Activated CD4-positive, alpha-beta T cell treated with anti-CD3 and anti-CD28 coated beads, Interleukin-2, amount 10 ng/mL, durations not matched to agents 24 days and 14 days (primary cell): Measurements from ENCODE around the gene MRPL20. TPM values are rescaled to one million over a fixed set of nuclear protein-coding genes. Genes with fewer than 3 reads are reported as not detected.
"Not testable (repeated sequence)": the region's sequence is repeated elsewhere in the genome, so short reads cannot be mapped to it uniquely, and the experiment has no call there.

Source experiments
- DNase-seq: peaks from one replicate; pipeline ENCODE4 v3.0.0; 2022
- H3K27ac Mint-ChIP-seq: one replicate; pipeline ENCODE4 v1.8.0; 2022; ENCODE audit warnings: mild to moderate bottlenecking, mixed read lengths
- H3K27me3 Mint-ChIP-seq: one replicate; pipeline ENCODE4 v1.8.0; 2022; ENCODE audit warnings: mixed read lengths
- H3K36me3 Mint-ChIP-seq: one replicate; pipeline ENCODE4 v1.8.0; 2022; ENCODE audit warnings: low read depth, mild to moderate bottlenecking, mixed read lengths
- H3K4me1 Mint-ChIP-seq: one replicate; pipeline ENCODE4 v1.8.0; 2021; ENCODE audit warnings: mixed read lengths
- H3K4me3 Mint-ChIP-seq: one replicate; pipeline ENCODE4 v1.8.0; 2022; ENCODE audit warnings: mild to moderate bottlenecking, moderate library complexity, mixed read lengths
- H3K9me3 Mint-ChIP-seq: one replicate; pipeline ENCODE4 v1.8.0; 2021; ENCODE audit warnings: mixed read lengths
- intact Hi-C: fragments of 100-400 bp; cut with micrococcal nuclease; formaldehyde crosslinking; loops from one replicate; pipeline ENCODE4 v1.15.1; 2023
- total RNA-seq: library from RNA; stranded (reverse); gene quantifications from 2 replicates; pipeline ENCODE4 v1.2.3, GENCODE V29; 2022

The MRPL20 gene
- 187 and 194 TPM in 2 replicates for total RNA-seq

DNA sequence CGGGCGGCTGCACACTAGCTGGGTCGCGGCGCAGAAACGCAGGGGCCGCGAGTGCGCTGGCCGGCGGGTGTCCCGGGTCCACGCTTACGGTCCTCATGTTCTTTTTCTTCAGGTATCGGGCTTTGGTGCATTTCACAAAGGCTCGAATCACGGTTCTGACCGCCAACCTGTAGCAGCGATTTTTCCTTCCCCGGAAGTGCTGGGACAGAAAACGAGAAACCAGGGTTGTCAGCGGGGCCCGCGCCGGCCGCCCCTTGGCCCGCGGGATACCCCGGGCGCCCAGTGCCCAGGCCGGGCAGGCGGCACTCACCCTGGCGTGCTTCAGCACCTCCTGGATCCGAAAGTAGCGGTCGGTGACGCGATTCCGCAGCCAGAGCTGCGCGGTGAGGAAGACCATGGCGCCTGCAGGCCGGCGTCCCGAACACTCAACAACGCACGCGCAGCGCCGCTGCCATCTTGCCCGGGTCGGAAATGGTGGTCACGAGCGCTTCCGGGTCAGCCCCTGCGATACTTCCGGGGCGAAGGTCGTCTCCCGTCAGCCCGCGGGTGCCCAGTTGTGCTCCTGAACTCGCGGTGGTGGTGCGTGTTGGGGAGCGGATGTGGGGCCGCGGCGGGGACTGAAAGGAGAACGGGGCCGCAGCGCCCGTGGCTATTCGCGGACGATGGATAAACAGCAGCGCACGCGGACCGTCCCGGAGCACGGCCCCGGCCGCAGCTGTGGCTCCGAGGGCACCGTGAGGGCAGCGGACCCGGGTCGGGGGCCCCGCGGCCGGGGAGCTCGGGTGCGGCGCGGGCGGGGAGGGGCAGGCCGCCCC lies at the start of gene MRPL20:
MRPL20 (minus strand) TSS at position 473 of the 815 bp plus-strand sequence; CDS start at position 397, 76 bp downstream.
- Mint-ChIP-seq H3K4me1 (peaks cover 26% of the 10 kb centered on the region), H3K36me3 (peaks cover 57% of the 10 kb centered on the region), H3K27ac (peak within 1 kb of the TSS; percentile 95), H3K9me3 (no peaks in the 10 kb centered on the region), H3K4me3 (peak within 1 kb of the TSS; percentile 96), H3K27me3 (no peaks in the 10 kb centered on the region)
- intact Hi-C loops = loop anchor here (1.0 to 5.0 kb wide), 5 partner anchors 8 to 105 kb away; partner anchors contain the start of genes ATAD3A, ATAD3B, AURKAIP1 and CCNL2
- peak; percentile 99 for DNase-seq

DNA sequence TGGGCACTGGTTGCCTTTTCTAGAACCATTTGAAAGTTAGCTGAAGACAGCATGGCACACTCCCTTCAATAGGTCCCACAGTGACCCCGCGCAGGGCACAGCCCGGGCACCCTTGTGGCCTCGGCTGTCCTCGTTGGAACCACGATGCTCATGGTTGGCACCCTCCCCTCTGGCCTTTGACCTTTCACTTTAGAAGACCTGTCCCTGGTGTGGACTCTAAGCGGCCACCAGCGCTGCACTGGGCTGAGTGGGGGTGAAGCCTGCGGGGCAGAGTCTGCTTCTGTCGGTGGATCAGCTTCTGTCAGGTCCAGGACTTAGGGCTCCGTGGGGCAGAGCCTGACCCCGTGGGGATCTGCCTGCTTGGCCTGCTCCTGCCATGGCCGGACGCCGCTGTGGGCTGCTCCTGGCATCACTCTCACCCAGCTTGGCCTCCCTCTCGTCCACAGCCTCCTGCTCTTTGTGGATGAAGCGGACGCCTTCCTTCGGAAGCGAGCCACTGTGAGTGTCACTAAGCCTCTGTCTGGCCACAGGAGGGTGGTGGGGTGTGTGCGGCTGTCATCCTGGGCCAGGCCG lies 49.7 kb upstream of the MRPL20 start:
- H3K4me1 Mint-ChIP-seq, H3K4me3 Mint-ChIP-seq, DNase-seq, H3K36me3 Mint-ChIP-seq, H3K27me3 Mint-ChIP-seq, intact Hi-C loops, H3K27ac Mint-ChIP-seq, H3K9me3 Mint-ChIP-seq: not testable (repeated sequence)

DNA sequence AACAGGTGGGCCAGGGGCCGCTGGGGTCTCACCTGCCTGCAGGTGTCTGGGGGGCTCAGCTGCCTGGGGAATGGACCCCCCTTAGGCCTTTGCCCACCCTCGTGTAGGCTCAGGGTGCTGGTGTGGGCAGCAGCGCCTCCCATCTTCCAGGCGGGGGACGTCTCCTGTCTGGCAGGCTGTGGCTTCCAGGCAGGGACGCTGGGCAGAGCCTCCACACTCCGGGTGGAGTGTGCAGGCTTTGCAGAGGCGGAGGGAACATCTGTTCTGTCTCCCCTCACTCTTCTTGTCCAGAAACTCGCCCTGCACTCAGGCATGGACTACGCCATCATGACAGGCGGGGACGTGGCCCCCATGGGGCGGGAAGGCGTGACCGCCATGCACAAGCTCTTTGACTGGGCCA lies 48.8 kb upstream of the MRPL20 start:
- DNase-seq, H3K9me3 Mint-ChIP-seq, H3K4me1 Mint-ChIP-seq, H3K27ac Mint-ChIP-seq, H3K36me3 Mint-ChIP-seq, intact Hi-C loops, H3K4me3 Mint-ChIP-seq, H3K27me3 Mint-ChIP-seq: not testable (repeated sequence)

DNA sequence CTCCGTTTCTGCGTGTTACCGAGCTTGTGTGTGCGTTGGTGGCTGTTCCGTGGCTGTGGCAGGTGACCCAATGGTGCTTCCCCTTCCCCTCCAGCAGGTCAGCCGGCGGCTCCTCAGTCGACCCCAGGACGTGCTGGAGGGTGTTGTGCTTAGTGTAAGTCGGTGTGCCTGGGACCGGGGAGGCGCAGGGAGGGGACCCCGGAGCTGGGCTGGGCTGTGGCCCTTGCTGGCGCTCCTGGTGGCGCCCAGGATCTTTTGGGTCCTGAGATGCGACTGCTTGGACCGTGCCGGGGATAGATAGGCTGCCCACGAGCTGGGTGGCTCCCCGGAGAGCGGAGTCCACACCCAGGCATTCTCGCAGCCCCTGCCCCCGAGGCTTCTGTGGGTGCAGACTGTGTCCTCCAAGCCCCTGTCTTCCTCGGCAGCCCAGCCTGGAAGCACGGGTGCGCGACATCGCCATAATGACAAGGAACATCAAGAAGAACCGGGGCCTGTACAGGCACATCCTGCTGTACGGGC lies 48.3 kb upstream of the MRPL20 start:
- Mint-ChIP-seq H3K4me1 (no peaks in the 10 kb centered on the region), H3K27ac (no peak overlapping the region), H3K9me3 (no peaks in the 10 kb centered on the region), H3K27me3 (no peaks in the 10 kb centered on the region), H3K36me3 (no peaks in the 10 kb centered on the region), H3K4me3 (no peak overlapping the region)
- no peak for DNase-seq
- intact Hi-C loops = no loop called here

DNA sequence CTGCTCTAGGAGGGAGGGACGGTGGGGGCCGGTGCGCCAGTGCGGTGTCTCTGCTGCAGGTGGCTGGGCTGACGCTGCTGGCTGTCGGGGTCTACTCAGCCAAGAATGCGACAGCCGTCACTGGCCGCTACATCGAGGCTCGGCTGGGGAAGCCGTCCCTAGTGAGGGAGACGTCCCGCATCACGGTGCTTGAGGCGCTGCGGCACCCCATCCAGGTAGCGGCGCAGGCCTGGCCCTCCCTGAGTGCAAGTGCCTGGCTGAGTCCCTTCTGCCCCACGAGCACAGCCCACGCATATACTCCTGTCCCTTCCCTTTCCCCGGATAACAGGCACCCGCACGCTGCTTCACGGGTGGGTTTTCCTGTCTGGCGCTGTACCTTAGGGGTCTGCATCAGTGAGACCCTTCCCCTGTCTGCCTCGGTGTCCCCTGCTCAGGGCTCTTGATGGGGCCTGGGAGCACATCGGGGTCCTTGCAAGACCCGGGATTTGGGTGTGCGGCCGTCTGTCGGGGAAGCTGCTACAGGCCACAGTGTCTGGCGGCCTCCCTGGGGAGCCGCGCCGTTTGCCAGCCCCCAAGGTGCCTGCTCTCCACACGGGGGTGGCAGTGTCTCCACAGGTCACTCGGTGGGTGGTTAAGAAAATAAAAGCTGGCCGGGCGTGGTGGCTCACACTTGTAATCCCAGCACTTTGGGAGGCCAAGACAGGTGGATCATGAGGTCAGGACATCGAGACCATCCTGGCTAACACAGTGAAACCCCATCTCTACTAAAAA lies 47.4 kb upstream of the MRPL20 start:
- intact Hi-C loops, H3K27ac Mint-ChIP-seq, H3K4me1 Mint-ChIP-seq, H3K4me3 Mint-ChIP-seq, H3K9me3 Mint-ChIP-seq, H3K27me3 Mint-ChIP-seq, H3K36me3 Mint-ChIP-seq, DNase-seq: not testable (repeated sequence)

DNA sequence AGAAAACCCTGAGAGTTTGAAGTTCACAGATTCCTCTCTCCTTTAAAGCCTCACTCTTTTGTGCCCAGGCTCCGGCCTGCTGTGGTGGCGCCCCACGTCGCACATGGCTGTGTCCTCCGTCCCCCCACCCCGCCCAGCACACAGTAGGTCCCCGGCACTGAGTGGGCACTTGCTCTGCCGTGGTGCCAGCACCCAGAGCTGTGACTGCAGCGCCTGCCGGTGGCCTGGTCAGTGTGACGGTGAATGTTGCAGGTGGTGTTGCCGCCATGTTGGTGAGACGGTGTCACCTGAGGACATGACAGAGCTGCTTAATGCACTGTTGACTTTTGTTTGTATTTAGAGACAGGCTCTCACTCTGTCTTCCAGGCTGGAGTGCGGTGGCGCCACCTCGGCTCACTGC lies 45.8 kb upstream of the MRPL20 start:
- H3K9me3 Mint-ChIP-seq = no peaks in the 10 kb centered on the region
- intact Hi-C loops = no loop called here
- no peaks in the 10 kb centered on the region for H3K36me3 Mint-ChIP-seq
- no peak overlapping the region for H3K4me3 Mint-ChIP-seq
- no peak for DNase-seq
- H3K4me1 Mint-ChIP-seq = no peaks in the 10 kb centered on the region
- H3K27me3 Mint-ChIP-seq = peaks cover 2% of the 10 kb centered on the region
- H3K27ac Mint-ChIP-seq = no peak overlapping the region

DNA sequence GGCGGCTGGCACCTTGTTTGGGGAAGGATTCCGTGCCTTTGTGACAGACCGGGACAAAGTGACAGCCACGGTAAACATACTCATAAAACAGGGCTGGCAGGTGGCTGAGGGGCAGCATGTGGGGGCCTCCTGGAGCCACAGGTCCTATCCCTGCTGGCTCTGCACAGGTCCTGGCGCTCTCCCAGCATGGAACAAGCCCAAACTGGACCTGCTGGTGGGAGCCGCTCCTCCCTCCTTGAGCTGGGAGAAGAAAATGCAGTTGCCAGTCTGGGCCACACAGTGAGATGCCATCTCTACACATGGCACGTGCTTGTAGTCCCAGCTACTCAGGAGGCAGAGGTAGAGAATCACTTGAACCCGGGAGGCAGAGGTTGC lies 45.3 kb upstream of the MRPL20 start:
- H3K27ac Mint-ChIP-seq, H3K9me3 Mint-ChIP-seq, H3K36me3 Mint-ChIP-seq, intact Hi-C loops, H3K4me3 Mint-ChIP-seq, H3K27me3 Mint-ChIP-seq, DNase-seq, H3K4me1 Mint-ChIP-seq: not testable (repeated sequence)

DNA sequence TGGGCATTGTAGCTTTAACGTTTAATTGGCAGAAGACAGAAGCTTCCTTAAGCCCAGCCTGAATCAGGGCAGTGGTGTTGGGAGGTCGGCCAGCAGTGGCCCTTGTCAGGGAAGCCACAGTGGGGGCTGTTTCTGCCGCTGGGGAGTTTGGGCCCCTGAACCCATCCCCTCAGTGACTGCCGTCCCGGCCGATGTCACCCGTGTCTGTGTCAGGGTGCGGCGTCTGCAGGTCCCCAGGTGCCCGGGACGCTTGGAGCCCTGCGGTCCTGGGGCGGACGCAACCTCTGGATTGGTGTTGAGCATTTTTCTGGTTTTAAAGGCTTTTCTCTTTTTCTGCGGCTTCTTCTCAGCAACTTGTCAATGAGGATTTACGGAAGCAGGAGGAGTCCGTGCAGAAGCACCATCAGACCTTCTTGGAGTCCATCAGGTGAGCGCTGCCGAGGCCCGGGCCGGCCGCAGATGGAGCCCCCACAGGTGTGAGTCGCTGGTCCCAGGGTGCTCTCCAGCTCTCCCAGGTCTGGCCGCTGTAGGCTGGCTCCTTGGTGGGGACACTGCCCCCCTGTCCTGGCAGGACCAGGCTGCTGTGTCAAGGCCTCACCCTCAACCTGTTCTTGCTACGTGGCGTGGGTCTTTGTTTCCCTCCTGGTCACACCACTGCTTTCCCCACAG lies 44.7 kb upstream of the MRPL20 start:
- H3K4me3 Mint-ChIP-seq = no peak overlapping the region
- no peaks in the 10 kb centered on the region for H3K9me3 Mint-ChIP-seq
- H3K4me1 Mint-ChIP-seq = no peaks in the 10 kb centered on the region
- intact Hi-C loops = no loop called here
- H3K27me3 Mint-ChIP-seq = peaks cover 2% of the 10 kb centered on the region
- no peaks in the 10 kb centered on the region for H3K36me3 Mint-ChIP-seq
- no peak overlapping the region for H3K27ac Mint-ChIP-seq
- DNase-seq = no peak

DNA sequence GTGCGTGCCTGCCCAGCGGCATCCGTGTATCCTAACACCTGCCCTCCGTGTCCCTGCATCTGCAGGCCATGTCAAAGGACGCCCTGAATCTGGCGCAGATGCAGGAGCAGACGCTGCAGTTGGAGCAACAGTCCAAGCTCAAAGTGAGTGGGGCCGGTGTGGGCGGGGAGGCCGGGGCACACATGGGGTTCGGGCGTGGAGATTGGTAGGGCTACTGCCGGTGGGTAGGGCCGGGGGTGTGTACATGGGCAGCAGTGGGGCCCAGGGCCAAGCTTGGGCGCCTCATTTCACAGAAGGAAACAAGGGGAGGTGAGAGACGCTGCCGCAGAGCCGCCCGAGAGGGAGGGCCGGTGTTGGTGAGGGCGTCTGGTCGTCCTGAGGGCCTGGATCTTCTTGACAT lies 43.5 kb upstream of the MRPL20 start:
- H3K4me1 Mint-ChIP-seq, DNase-seq, intact Hi-C loops, H3K27ac Mint-ChIP-seq, H3K9me3 Mint-ChIP-seq, H3K4me3 Mint-ChIP-seq, H3K36me3 Mint-ChIP-seq, H3K27me3 Mint-ChIP-seq: not testable (repeated sequence)

DNA sequence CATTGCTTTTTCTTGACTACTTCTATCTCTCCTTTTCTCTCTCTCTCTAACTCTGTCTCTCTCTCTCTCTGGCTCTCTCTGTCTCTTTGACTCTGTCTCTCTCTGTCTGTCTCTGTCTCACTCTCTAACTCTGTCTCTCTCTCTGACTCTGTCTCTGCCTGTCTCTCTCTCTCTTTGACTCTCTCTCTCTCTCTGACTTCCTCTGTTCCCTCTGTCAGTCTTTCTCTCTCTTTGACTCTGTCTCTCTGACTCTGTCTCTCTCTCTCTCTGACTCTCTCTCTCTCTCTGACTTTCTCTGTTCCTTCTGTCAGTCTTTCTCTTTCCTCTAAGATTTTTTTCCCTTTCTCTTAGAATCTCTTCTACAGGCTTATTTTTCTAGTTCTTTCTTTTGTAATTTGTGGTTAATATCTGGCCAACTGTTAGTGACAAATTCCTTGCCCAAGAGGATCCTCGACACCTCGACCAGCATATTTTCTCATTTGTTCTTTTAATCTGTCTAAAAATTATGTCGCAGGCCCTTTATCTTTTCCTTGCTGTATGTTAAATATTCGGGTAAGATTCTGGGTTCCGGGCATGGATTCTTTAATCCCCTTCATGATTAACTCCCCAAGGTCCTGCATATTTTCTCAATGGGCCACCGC lies 42.1 kb upstream of the MRPL20 start, which contains the start of gene ATAD3C:
ATAD3C (plus strand) TSS at position 591 of the 641 bp plus-strand sequence. CDS start 995 bp downstream, outside the sequence.
- no peaks in the 10 kb centered on the region for H3K9me3 Mint-ChIP-seq
- H3K36me3 Mint-ChIP-seq = no peaks in the 10 kb centered on the region
- no peak within 1 kb of the TSS for H3K27ac Mint-ChIP-seq
- H3K4me1 Mint-ChIP-seq = no peaks in the 10 kb centered on the region
- intact Hi-C loops = no loop called here
- no peak for DNase-seq
- peaks cover 2% of the 10 kb centered on the region for H3K27me3 Mint-ChIP-seq
- no peak within 1 kb of the TSS for H3K4me3 Mint-ChIP-seq

DNA sequence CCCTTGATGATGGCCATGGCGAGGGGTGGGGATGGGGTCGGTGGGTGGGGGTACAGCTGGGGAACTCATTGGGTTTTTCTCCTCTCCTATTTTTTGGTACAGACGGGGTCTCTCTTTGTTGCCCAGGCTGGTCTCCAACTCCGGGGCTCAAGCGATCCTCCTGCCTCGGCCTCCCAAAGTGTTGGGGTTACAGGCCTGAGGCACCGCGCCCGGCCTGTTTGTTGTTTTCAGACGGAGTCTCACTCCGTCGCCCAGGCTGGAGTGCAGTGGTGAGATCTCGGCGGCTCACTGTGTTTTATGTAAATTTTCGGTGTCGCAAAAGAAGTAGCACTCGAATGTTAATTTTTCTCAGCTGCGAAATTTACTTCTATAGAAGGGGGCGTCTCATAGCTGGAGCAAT lies 39.5 kb upstream of the MRPL20 start:
- H3K4me3 Mint-ChIP-seq, DNase-seq, H3K9me3 Mint-ChIP-seq, H3K27me3 Mint-ChIP-seq, H3K4me1 Mint-ChIP-seq, H3K36me3 Mint-ChIP-seq, H3K27ac Mint-ChIP-seq, intact Hi-C loops: not testable (repeated sequence)

DNA sequence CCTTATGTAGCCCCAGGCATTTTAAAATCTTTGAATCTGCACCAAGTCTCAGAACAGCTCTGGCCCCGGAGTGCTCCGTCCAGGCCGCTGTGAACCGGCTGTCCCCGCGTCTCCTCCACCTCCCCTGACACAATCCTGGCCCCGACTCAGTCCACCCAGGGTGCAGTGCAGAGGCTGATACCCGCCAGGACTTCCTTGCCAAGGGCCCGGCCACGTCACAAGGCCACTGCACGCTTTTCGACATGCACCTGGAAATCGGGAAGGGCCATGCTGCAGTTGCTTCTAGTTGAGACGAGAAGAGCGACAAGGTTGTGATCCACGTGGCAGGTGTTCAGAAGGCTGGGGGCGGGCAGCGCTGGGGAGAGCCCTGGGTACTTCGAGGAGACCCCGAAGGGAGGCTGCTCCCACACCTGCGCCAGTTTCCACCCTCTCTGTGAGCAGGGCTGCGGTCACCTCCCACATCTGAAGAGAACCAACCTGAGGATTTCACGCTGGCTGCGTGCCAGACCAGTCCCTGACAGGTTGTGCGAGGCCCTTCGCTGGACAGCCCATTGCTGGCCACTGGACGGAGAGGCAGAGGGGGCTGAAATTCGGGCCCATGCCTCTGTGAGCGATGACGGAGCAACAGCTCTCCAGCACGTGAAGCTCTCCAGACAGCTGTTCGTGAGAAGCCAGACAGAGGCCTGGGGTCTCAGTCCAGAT lies 35.1 kb upstream of the MRPL20 start:
- H3K4me1 Mint-ChIP-seq = peaks cover 2% of the 10 kb centered on the region
- no peak overlapping the region for H3K4me3 Mint-ChIP-seq
- no peaks in the 10 kb centered on the region for H3K36me3 Mint-ChIP-seq
- H3K27ac Mint-ChIP-seq = no peak overlapping the region
- no peaks in the 10 kb centered on the region for H3K27me3 Mint-ChIP-seq
- H3K9me3 Mint-ChIP-seq = no peaks in the 10 kb centered on the region
- DNase-seq = no peak
- intact Hi-C loops = no loop called here
